22Rv1 (cell line): ENCODE measurements around the gene PRAC1.

ENCODE experiments used
- CTCF ChIP-seq: fragments of 450-650 bp; IDR thresholded peaks from 2 replicates; pipeline ENCODE4 v1.5.1; 2017; ENCODE audit warnings: mild to moderate bottlenecking
- ZFX ChIP-seq: fragments of 450-650 bp; IDR thresholded peaks from 2 replicates; pipeline ENCODE4 v1.6.1; 2017; ENCODE audit warnings: antibody characterized with exemption, borderline replicate concordance

- TF ChIP-seq CTCF (no peak), ZFX (no peak)
Measured at GRCh38 chr17:48760411-48760810, 38.1 kb upstream of the PRAC1 start.
